Calu3 (cell line): ENCODE measurements around the gene PLAGL1. TPM values are rescaled to one million over a fixed set of nuclear protein-coding genes. Genes with fewer than 3 reads are reported as not detected.

Experiments used
- BruUV-seq: library from RNA; stranded (reverse); fragments of 400-500 nt; replicated peaks from 2 replicates; lab custom pipeline; 2021; lab: Mats Ljungman, UMichigan
- CTCF ChIA-PET: fragments of 300-600 bp; sonication (Branson Sonifier 250); formaldehyde crosslinking; loops from one replicate; lab custom pipeline; 2022; ENCODE audit warnings: antibody characterized with exemption; lab: Charles Lee
- DNase-seq: peaks from one replicate; pipeline ENCODE4 v3.0.0; 2022
- H3K27ac Mint-ChIP-seq: one replicate; pipeline ENCODE4 v1.8.0; 2022; ENCODE audit warnings: mixed read lengths; ENCODE audit not compliant: unreplicated experiment
- H3K27me3 Mint-ChIP-seq: one replicate; pipeline ENCODE4 v1.8.0; 2022; ENCODE audit warnings: mixed read lengths; ENCODE audit not compliant: unreplicated experiment
- H3K36me3 Mint-ChIP-seq: one replicate; pipeline ENCODE4 v1.8.0; 2022; ENCODE audit warnings: mild to moderate bottlenecking, moderate library complexity, mixed read lengths; ENCODE audit not compliant: insufficient read depth, unreplicated experiment
- H3K4me1 Mint-ChIP-seq: one replicate; pipeline ENCODE4 v1.8.0; 2022; ENCODE audit warnings: mild to moderate bottlenecking, low read depth, mixed read lengths; ENCODE audit not compliant: unreplicated experiment
- H3K4me3 Mint-ChIP-seq: one replicate; pipeline ENCODE4 v1.8.0; 2022; ENCODE audit warnings: mild to moderate bottlenecking, low read depth, moderate library complexity, mixed read lengths; ENCODE audit not compliant: unreplicated experiment
- H3K9me3 Mint-ChIP-seq: one replicate; pipeline ENCODE4 v1.8.0; 2022; ENCODE audit warnings: low read depth, mixed read lengths; ENCODE audit not compliant: unreplicated experiment
- intact Hi-C: fragments of 100-400 bp; cut with micrococcal nuclease; formaldehyde crosslinking; loops from one replicate; pipeline ENCODE4 v1.10.0; 2022; ENCODE audit not compliant: unreplicated experiment
- total RNA-seq: library from RNA; stranded (reverse); gene quantifications from 2 replicates; pipeline ENCODE4 v1.2.3, GENCODE V29; 2022
- TF ChIP-seq, protein P1 (sequence below): fragments of 200-600 bp; IDR thresholded peaks from one replicate; pipeline ENCODE4 v1.8.0; 2022; ENCODE audit warnings: antibody characterized with exemption; ENCODE audit not compliant: unreplicated experiment

The PLAGL1 gene
- total RNA-seq, 1 experiment from 2014 or later, result 9.8 TPM

DNA sequence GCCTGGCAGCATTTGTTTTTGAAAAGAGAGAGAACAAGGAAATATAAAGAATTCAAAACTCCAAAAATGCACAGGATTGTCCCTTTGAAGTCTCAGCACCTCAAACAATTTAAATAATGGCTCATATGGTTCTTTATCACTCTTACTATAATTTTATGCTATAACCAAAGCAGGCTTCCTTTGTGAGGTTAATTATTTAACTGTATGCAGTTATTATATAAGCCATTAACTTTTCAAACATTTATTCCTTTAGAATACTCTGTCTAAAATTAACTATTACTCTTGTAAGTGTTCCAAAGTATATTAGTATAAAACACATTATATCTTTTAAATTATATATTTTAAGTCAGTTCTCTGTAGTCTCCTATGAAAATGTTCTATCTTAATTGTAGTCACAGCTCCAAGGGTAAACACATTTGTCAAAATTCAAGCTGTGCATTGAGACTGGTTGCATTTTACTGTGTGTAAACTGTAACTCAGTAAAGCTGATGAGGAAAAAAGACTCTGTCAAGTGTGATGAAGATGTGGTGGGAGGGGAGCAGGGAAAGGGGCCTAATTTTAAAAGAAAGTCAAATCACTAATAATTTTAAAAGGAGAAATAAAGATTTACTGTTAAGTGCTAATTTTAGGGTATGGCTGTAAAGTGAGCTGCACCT is 20.0 kb upstream of the PLAGL1 start:
- no TSS peak for BruUV-seq
- DNase-seq, result no peak
- Mint-ChIP-seq H3K9me3 (peaks cover 6% of the 10 kb centered on the region), H3K27me3 (no peaks in the 10 kb centered on the region), H3K4me1 (peaks cover 21% of the 10 kb centered on the region), H3K4me3 (no peak overlapping the region), H3K27ac (no peak overlapping the region), H3K36me3 (no peaks in the 10 kb centered on the region)
- TF ChIP-seq, protein P1, sequence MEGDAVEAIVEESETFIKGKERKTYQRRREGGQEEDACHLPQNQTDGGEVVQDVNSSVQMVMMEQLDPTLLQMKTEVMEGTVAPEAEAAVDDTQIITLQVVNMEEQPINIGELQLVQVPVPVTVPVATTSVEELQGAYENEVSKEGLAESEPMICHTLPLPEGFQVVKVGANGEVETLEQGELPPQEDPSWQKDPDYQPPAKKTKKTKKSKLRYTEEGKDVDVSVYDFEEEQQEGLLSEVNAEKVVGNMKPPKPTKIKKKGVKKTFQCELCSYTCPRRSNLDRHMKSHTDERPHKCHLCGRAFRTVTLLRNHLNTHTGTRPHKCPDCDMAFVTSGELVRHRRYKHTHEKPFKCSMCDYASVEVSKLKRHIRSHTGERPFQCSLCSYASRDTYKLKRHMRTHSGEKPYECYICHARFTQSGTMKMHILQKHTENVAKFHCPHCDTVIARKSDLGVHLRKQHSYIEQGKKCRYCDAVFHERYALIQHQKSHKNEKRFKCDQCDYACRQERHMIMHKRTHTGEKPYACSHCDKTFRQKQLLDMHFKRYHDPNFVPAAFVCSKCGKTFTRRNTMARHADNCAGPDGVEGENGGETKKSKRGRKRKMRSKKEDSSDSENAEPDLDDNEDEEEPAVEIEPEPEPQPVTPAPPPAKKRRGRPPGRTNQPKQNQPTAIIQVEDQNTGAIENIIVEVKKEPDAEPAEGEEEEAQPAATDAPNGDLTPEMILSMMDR, result no peak
- intact Hi-C loops, result no loop called here
- CTCF ChIA-PET, result no interaction called here

DNA sequence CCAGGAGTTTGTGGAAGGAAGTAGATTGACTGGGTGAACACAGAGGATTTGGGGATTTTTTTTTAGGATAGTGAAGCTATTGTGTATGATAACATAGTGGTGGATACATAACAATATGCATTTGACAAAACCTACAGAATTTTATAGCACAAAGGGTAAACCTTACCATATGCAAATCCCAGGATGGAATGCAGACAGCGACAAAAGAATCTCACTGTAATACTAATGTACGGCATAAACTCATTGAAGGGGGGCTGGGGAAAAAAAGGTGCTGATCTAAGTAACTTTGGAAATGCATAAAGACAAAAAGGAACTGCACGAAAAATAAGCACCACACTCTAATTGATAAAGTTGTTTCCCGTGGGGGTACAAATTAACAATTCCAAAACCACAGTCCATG is 15.2 kb upstream of the PLAGL1 start:
- intact Hi-C loops, result no loop called here
- no peak overlapping the region for H3K4me3 Mint-ChIP-seq
- H3K4me1 Mint-ChIP-seq, result peaks cover 13% of the 10 kb centered on the region
- no peaks in the 10 kb centered on the region for H3K9me3 Mint-ChIP-seq
- BruUV-seq, result no TSS peak
- H3K27me3 Mint-ChIP-seq, result no peaks in the 10 kb centered on the region
- no peak overlapping the region for H3K27ac Mint-ChIP-seq
- no peaks in the 10 kb centered on the region for H3K36me3 Mint-ChIP-seq
- CTCF ChIA-PET, result no interaction called here
- no peak for DNase-seq
- TF ChIP-seq, protein P1, result no peak

DNA sequence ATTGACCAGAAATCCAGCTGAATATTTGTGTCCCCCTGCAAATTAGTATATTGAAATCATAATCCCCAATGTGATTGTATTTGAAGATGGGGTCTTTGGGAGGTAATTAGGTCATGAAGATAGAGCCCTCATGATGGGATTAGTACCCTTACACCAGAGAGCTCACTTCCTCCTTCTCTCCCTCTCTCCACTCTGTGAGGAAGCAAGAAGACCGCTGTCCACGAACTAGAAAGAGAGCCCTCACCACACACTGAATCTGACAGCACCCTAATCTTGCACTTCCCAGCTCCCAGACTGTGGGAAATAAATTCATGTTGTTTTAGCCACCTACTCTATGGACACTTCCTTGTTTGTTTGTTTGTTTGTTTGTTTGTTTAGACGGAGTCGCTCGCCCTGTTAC is 11.9 kb upstream of the PLAGL1 start:
- H3K36me3 Mint-ChIP-seq, result no peaks in the 10 kb centered on the region
- BruUV-seq, result no TSS peak
- CTCF ChIA-PET, result interaction anchor here (0.9 kb wide), 1 partner anchor 444 kb away, joined by 3 read pairs; no protein-coding TSS in a partner anchor
- no peaks in the 10 kb centered on the region for H3K9me3 Mint-ChIP-seq
- H3K27me3 Mint-ChIP-seq, result no peaks in the 10 kb centered on the region
- no peak for DNase-seq
- no peak overlapping the region for H3K27ac Mint-ChIP-seq
- intact Hi-C loops, result no loop called here
- H3K4me1 Mint-ChIP-seq, result peaks cover 10% of the 10 kb centered on the region
- no peak overlapping the region for H3K4me3 Mint-ChIP-seq
- TF ChIP-seq, protein P1, result no peak

DNA sequence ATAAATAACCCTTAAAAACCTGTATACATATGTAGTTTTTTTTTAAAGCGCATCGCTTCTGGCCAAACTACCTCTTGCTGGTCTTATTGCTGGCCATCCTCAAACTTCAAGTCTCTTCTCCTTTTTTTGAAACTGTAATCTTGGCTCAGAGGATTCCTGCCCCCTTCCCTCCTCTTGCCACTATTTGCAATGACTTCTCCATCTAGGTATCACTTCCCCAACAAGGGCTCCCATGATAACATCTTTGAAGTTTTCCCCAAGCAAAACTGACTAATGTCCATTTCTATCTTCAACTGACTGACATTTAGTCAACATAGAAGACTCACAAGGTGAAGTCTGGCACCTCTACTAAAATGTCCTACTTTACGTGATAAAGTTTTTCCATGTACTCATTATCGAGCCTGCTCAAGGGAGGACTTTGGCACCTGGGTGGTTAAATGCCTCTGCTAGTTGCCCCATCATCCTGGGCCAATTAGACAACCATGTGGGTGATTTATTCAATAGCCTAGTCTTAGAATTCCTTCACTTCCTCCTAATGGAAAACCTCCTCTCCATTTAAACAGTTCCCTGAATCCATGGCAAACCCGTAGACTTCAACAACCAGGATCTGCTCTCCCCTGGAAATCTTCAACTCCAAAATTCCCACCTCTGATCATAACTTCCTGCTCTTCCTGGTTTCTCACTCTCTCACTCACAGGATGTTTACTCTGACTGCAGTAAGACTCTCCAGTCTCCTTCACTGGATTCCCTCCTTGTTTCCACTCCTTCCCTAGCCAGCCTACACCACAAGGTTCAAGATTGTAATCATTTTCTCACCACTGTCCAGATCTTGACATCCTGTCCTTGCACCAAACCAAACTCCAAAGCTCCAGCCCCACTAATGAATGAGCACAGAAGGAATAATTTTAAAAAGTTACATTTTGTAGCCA is 9.4 kb upstream of the PLAGL1 start:
- Mint-ChIP-seq H3K36me3 (no peaks in the 10 kb centered on the region), H3K27ac (peak overlapping the region; percentile 20), H3K9me3 (peaks cover 3% of the 10 kb centered on the region), H3K4me3 (no peak overlapping the region), H3K4me1 (peaks cover 10% of the 10 kb centered on the region), H3K27me3 (no peaks in the 10 kb centered on the region)
- CTCF ChIA-PET, result no interaction called here
- no peak for DNase-seq
- intact Hi-C loops, result no loop called here
- no TSS peak for BruUV-seq
- TF ChIP-seq, protein P1, result no peak
